HCT116 (cell line): ENCODE data around the gene SEMG1.

Source experiments
- ELF1 ChIP-seq: IDR thresholded peaks from 2 replicates; pipeline ENCODE4 v1.6.1; 2012; ENCODE audit warnings: low read depth, borderline replicate concordance
- EZH2 ChIP-seq: fragments of 200-600 bp; sonication (generic); IDR thresholded peaks from 2 replicates; pipeline ENCODE4 v1.6.1; 2017; ENCODE audit warnings: antibody characterized with exemption, mixed run types
- EZH2phosphoT487 ChIP-seq: fragments of 200-600 bp; IDR thresholded peaks from 2 replicates; pipeline ENCODE4 v1.6.1; 2018; ENCODE audit warnings: antibody characterized with exemption, borderline replicate concordance
- POLR2A ChIP-seq: IDR thresholded peaks from 2 replicates; pipeline ENCODE4 v1.7.0; 2011; ENCODE audit warnings: borderline replicate concordance; ENCODE audit not compliant: insufficient read depth, insufficient read length; ENCODE audit errors: extremely low read depth
- POLR2AphosphoS5 ChIP-seq: IDR thresholded peaks from 2 replicates; pipeline ENCODE4 v1.6.1; 2011; ENCODE audit warnings: mild to moderate bottlenecking, low read depth, low read length, moderate library complexity
- YY1 ChIP-seq: IDR thresholded peaks from 2 replicates; pipeline ENCODE4 v1.6.1; 2011; ENCODE audit warnings: low read length, low read depth, moderate library complexity, mild to moderate bottlenecking; ENCODE audit not compliant: insufficient replicate concordance; ENCODE audit errors: extremely low read depth
- TF ChIP-seq, protein P1 (sequence below), 3 experiments: fragments of 200-600 bp in 1 of 3; sonication (generic) in 1 of 3; IDR thresholded peaks in 2 of 3; conservative IDR thresholded peaks in 1 of 3; 2 replicates each; pipeline ENCODE4 v1.5.1; 2012 to 2017; ENCODE audit warnings: low read depth in 2 of 3, low read length in 2 of 3, antibody characterized with exemption in 1 of 3, borderline replicate concordance in 1 of 3, control low read depth in 1 of 3, mild to moderate bottlenecking in 1 of 3, mixed read lengths in 1 of 3, mixed run types in 1 of 3, moderate library complexity in 1 of 3; ENCODE audit not compliant: insufficient read depth in 1 of 3
- TF ChIP-seq, protein P2 (sequence below): IDR thresholded peaks from 2 replicates; pipeline ENCODE4 v1.6.1; 2012; ENCODE audit warnings: low read depth

DNA sequence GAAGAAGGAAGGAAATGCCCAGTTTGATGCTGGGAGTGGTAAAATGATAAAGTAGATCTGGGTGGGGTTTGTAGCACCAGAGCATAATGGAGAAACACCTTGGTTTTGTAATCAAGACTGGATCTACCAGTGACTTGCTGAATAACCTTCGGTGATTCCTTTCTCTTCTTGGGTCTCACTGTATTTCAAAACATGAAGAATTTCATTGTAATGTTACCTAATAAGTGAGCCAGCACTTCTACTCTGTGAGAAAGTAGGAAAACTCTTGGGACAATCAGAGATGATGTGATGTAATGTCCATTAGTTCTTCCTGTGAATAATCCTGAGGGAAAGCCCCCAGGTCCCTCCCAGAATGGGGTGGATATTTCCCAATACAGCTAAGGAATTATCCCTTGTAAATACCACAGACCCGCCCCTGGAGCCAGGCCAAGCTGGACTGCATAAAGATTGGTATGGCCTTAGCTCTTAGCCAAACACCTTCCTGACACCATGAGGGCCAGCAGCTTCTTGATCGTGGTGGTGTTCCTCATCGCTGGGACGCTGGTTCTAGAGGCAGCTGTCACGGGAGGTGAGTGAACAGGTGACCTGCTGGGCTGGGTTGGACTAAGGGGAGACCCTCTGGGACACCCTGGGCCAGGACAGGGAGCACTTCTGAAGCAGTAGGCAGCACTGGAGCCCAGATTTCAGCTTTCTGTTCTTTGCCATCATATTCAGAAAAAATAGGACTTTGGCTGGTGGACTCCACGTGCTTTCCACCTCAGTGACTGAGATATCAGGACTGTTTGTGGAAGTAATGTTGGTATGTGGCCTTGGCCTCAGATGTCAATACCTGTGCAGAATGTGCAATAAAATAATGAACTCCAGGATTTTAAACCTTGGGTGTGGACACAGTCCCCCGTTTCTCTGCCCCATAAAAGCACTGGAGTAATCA is 32.1 kb upstream of the SEMG1 start, which contains the start of gene PI3:
- TF ChIP-seq ELF1 (no peak), EZH2 (no peak), POLR2A (no peak), POLR2AphosphoS5 (no peak), EZH2phosphoT487 (no peak), YY1 (no peak)
- TF ChIP-seq, protein P1, sequence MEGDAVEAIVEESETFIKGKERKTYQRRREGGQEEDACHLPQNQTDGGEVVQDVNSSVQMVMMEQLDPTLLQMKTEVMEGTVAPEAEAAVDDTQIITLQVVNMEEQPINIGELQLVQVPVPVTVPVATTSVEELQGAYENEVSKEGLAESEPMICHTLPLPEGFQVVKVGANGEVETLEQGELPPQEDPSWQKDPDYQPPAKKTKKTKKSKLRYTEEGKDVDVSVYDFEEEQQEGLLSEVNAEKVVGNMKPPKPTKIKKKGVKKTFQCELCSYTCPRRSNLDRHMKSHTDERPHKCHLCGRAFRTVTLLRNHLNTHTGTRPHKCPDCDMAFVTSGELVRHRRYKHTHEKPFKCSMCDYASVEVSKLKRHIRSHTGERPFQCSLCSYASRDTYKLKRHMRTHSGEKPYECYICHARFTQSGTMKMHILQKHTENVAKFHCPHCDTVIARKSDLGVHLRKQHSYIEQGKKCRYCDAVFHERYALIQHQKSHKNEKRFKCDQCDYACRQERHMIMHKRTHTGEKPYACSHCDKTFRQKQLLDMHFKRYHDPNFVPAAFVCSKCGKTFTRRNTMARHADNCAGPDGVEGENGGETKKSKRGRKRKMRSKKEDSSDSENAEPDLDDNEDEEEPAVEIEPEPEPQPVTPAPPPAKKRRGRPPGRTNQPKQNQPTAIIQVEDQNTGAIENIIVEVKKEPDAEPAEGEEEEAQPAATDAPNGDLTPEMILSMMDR (IDR thresholded peaks at IDR 0.05 in 2 of 3, conservative IDR thresholded peaks at IDR 0.05 in 1 of 3; ENCODE audit: borderline replicate concordance in 1 of 3, insufficient read depth in 1 of 3, low read depth in 2 of 3, low read length in 2 of 3): no peak
- TF ChIP-seq, protein P2, sequence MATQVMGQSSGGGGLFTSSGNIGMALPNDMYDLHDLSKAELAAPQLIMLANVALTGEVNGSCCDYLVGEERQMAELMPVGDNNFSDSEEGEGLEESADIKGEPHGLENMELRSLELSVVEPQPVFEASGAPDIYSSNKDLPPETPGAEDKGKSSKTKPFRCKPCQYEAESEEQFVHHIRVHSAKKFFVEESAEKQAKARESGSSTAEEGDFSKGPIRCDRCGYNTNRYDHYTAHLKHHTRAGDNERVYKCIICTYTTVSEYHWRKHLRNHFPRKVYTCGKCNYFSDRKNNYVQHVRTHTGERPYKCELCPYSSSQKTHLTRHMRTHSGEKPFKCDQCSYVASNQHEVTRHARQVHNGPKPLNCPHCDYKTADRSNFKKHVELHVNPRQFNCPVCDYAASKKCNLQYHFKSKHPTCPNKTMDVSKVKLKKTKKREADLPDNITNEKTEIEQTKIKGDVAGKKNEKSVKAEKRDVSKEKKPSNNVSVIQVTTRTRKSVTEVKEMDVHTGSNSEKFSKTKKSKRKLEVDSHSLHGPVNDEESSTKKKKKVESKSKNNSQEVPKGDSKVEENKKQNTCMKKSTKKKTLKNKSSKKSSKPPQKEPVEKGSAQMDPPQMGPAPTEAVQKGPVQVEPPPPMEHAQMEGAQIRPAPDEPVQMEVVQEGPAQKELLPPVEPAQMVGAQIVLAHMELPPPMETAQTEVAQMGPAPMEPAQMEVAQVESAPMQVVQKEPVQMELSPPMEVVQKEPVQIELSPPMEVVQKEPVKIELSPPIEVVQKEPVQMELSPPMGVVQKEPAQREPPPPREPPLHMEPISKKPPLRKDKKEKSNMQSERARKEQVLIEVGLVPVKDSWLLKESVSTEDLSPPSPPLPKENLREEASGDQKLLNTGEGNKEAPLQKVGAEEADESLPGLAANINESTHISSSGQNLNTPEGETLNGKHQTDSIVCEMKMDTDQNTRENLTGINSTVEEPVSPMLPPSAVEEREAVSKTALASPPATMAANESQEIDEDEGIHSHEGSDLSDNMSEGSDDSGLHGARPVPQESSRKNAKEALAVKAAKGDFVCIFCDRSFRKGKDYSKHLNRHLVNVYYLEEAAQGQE: no peak
